Thoracic aorta (tissue), 2 donors: ENCODE results near the gene HEPH. TPM values are rescaled to one million over a fixed set of nuclear protein-coding genes. Genes with fewer than 3 reads are reported as not detected.

ENCODE experiments used
- ATAC-seq: fragments of 150-250 bp; one replicate; pipeline ENCODE4 v1.8.0; 2017; ENCODE audit warnings: low read depth; ENCODE audit not compliant: insufficient number of reproducible peaks, low FRiP score
- DNase-seq: peaks from one replicate; pipeline ENCODE4 v3.0.0-alpha.2; 2020; ENCODE audit warnings: low spot score
- H3K27ac ChIP-seq, 2 donors: fragments of 200-600 bp; sonication (generic); 1 replicate in 1 of 2; 2 replicates in 1 of 2; pipeline ENCODE4 v1.5.1; 2016; ENCODE audit warnings: mild to moderate bottlenecking in 2 of 2, moderate library complexity in 2 of 2
- H3K27me3 ChIP-seq: fragments of 200-600 bp; sonication (generic); replicated peaks from 2 replicates; pipeline ENCODE4 v1.6.0; 2016; ENCODE audit warnings: mild to moderate bottlenecking; ENCODE audit not compliant: insufficient read depth
- H3K36me3 ChIP-seq: fragments of 200-600 bp; sonication (generic); one replicate; pipeline ENCODE4 v1.5.1; 2016
- H3K4me1 ChIP-seq, 2 donors: fragments of 200-600 bp; sonication (generic); 1 replicate in 1 of 2; 2 replicates in 1 of 2; pipeline versions ENCODE4 v1.5.1 to v1.6.0; 2016; ENCODE audit warnings: low read depth in 2 of 2, mild to moderate bottlenecking in 1 of 2; ENCODE audit not compliant: control insufficient read depth in 1 of 2
- H3K4me3 ChIP-seq: fragments of 200-600 bp; sonication (generic); 2 replicates; pipeline ENCODE4 v1.5.1; 2016; ENCODE audit warnings: mild to moderate bottlenecking
- H3K9me3 ChIP-seq: fragments of 200-600 bp; sonication (generic); 2 replicates; pipeline ENCODE4 v1.5.1; 2016
- CTCF ChIP-seq: fragments of 200-600 bp; sonication (generic); IDR thresholded peaks from one replicate; pipeline ENCODE4 v1.5.1; 2019; ENCODE audit warnings: antibody characterized with exemption
- total RNA-seq, 2 donors: library from RNA; depleted of rRNA; stranded (reverse); fragments of >200 nt; gene quantifications; one replicate each; pipeline versions ENCODE4 v1.1.0 to v1.2.3, GENCODE V29; 2016

The HEPH gene
- total RNA-seq, 2 donors from 2014 or later = 95.7 to 109 TPM

GRCh38 chrX:66164470-66164869 lies 423 bp downstream of the HEPH start:
- Histone ChIP-seq H3K4me1 (peaks cover 0 to 6% of the 10 kb centered on the region in 2 donors), H3K27ac (peak overlapping the region; percentile 25 to 74), H3K36me3 (no peaks in the 10 kb centered on the region), H3K9me3 (no peaks in the 10 kb centered on the region), H3K27me3 (no peaks in the 10 kb centered on the region), H3K4me3 (peak overlapping the region; percentile 76)
- TF ChIP-seq CTCF = no peak
- no peak for ATAC-seq
- DNase-seq = no peak

GRCh38 chrX:66164931-66165330 lies 884 bp downstream of the HEPH start:
- no peak for ATAC-seq
- Histone ChIP-seq H3K4me1 (peaks cover 0 to 6% of the 10 kb centered on the region in 2 donors), H3K9me3 (no peaks in the 10 kb centered on the region), H3K36me3 (no peaks in the 10 kb centered on the region), H3K4me3 (peak overlapping the region; percentile 76), H3K27ac (peak overlapping the region; percentile 25 to 74), H3K27me3 (no peaks in the 10 kb centered on the region)
- TF ChIP-seq CTCF = no peak
- DNase-seq = no peak

GRCh38 chrX:66166671-66167070 lies 2.6 kb downstream of the HEPH start:
- peak overlapping the region; percentile 21 for H3K4me3 ChIP-seq
- H3K27ac ChIP-seq = no peak overlapping the region
- no peaks in the 10 kb centered on the region for H3K27me3 ChIP-seq
- no peaks in the 10 kb centered on the region for H3K9me3 ChIP-seq
- ATAC-seq = no peak
- no peak for DNase-seq
- H3K4me1 ChIP-seq = peaks cover 0 to 6% of the 10 kb centered on the region in 2 donors
- H3K36me3 ChIP-seq = no peaks in the 10 kb centered on the region
- TF ChIP-seq CTCF = no peak

GRCh38 chrX:66167431-66167830 lies 3.4 kb downstream of the HEPH start:
- no peaks in the 10 kb centered on the region for H3K27me3 ChIP-seq
- TF ChIP-seq CTCF = no peak
- peak overlapping the region; percentile 21 for H3K4me3 ChIP-seq
- no peaks in the 10 kb centered on the region for H3K9me3 ChIP-seq
- no peak overlapping the region for H3K27ac ChIP-seq
- peaks cover 4% of the 10 kb centered on the region for H3K36me3 ChIP-seq
- DNase-seq (no peak), ATAC-seq (no peak)
- H3K4me1 ChIP-seq = peaks cover 0 to 6% of the 10 kb centered on the region in 2 donors

GRCh38 chrX:66176134-66176533 lies 12.1 kb downstream of the HEPH start:
- no peak for TF ChIP-seq CTCF
- Histone ChIP-seq H3K9me3 (no peaks in the 10 kb centered on the region), H3K27me3 (no peaks in the 10 kb centered on the region), H3K4me1 (no peaks in the 10 kb centered on the region), H3K4me3 (no peak overlapping the region), H3K27ac (no peak overlapping the region), H3K36me3 (peaks cover 12% of the 10 kb centered on the region)
- ATAC-seq = no peak
- DNase-seq = no peak
